Karpas-422 (cell line): ENCODE measurements around the gene PER1. TPM values are rescaled to one million over a fixed set of nuclear protein-coding genes. Genes with fewer than 3 reads are reported as not detected.

ENCODE experiments used
- DNase-seq: peaks from one replicate; pipeline ENCODE4 v3.0.0-alpha.2; 2015
- H2AFZ ChIP-seq: fragments of 200-600 bp; sonication (generic); 2 replicates; pipeline ENCODE4 v1.6.1; 2014; ENCODE audit warnings: antibody characterized with exemption, low read length, mixed read lengths
- H3K27ac ChIP-seq: fragments of 200-600 bp; sonication (generic); 2 replicates; pipeline ENCODE4 v1.5.1; 2014; ENCODE audit warnings: mild to moderate bottlenecking, low read length, moderate library complexity
- H3K27me3 ChIP-seq: fragments of 200-600 bp; sonication (generic); 2 replicates; pipeline ENCODE4 v1.6.1; 2014; ENCODE audit warnings: low read length, mixed read lengths
- H3K36me3 ChIP-seq: fragments of 200-600 bp; sonication (generic); 2 replicates; pipeline ENCODE4 v1.6.1; 2014; ENCODE audit warnings: low read length, mixed read lengths; ENCODE audit not compliant: insufficient read depth
- H3K4me1 ChIP-seq: fragments of 200-600 bp; sonication (generic); 2 replicates; pipeline ENCODE4 v1.6.1; 2014; ENCODE audit warnings: mild to moderate bottlenecking, low read length, mixed read lengths
- H3K4me2 ChIP-seq: fragments of 200-600 bp; sonication (generic); 2 replicates; pipeline ENCODE4 v1.6.1; 2014; ENCODE audit warnings: low read length, low read depth, mild to moderate bottlenecking; ENCODE audit not compliant: poor library complexity, severe bottlenecking
- H3K4me3 ChIP-seq: fragments of 200-600 bp; sonication (generic); 2 replicates; pipeline ENCODE4 v1.5.1; 2014; ENCODE audit warnings: mild to moderate bottlenecking, antibody characterized with exemption, low read length, mixed read lengths
- H3K79me2 ChIP-seq: fragments of 200-600 bp; sonication (generic); 2 replicates; pipeline ENCODE4 v1.6.1; 2014; ENCODE audit warnings: mild to moderate bottlenecking, low read length, mixed read lengths
- H3K9ac ChIP-seq: fragments of 200-600 bp; sonication (generic); 2 replicates; pipeline ENCODE4 v1.6.0; 2014; ENCODE audit warnings: low read length
- H3K9me2 ChIP-seq: fragments of 200-600 bp; sonication (generic), shearing (Covaris generic); replicated peaks from 2 replicates; pipeline ENCODE4 v1.6.0; 2014; ENCODE audit warnings: mild to moderate bottlenecking, low read length, moderate library complexity; ENCODE audit not compliant: insufficient read depth
- H3K9me3 ChIP-seq: fragments of 300-700, 200-600 bp; sonication (generic); 2 replicates; pipeline ENCODE4 v1.6.1; 2014; ENCODE audit warnings: low read length, mixed read lengths
- H4K20me1 ChIP-seq: fragments of 200-600 bp; sonication (generic); 2 replicates; pipeline ENCODE4 v1.6.1; 2014; ENCODE audit warnings: mild to moderate bottlenecking, antibody characterized with exemption, low read length, low read depth; ENCODE audit not compliant: insufficient read depth
- total RNA-seq: library from RNA; depleted of rRNA; stranded (reverse); fragments of >200 nt; shearing (Covaris generic); gene quantifications from 2 replicates; pipeline ENCODE4 v1.2.3, GENCODE V29; 2014; ENCODE audit warnings: low replicate concordance

Gene PER1
- total RNA-seq, 1 experiment from 2014 or later, result 24.0 TPM

- no peaks in the 10 kb centered on the region for H3K27me3 ChIP-seq
- H3K9ac ChIP-seq, result peak overlapping the region; percentile 74
- H3K36me3 ChIP-seq, result no peaks in the 10 kb centered on the region
- H3K4me1 ChIP-seq, result peaks cover 54% of the 10 kb centered on the region
- peak; percentile 94 for DNase-seq
- no peaks in the 10 kb centered on the region for H3K9me3 ChIP-seq
- no peaks in the 10 kb centered on the region for H3K9me2 ChIP-seq
- H3K4me2 ChIP-seq, result peak overlapping the region; percentile 100
- H4K20me1 ChIP-seq, result no peaks in the 10 kb centered on the region
- H3K79me2 ChIP-seq, result no peaks in the 10 kb centered on the region
- H2AFZ ChIP-seq, result peak overlapping the region; percentile 84
- H3K4me3 ChIP-seq, result peak overlapping the region; percentile 76
- peak overlapping the region; percentile 78 for H3K27ac ChIP-seq
Observed at GRCh38 chr17:8118769-8119580, 33.2 kb downstream of the PER1 start.

GRCh38 chr17:8117980-8118768, 34.0 kb downstream of the PER1 start, which contains the start of gene ALOXE3:
TSS of gene ALOXE3 (minus strand) at chr17:8118514. CDS start at chr17:8117990, 524 bp downstream.
- peak within 1 kb of the TSS; percentile 74 for H3K9ac ChIP-seq
- no peaks in the 10 kb centered on the region for H3K27me3 ChIP-seq
- H4K20me1 ChIP-seq, result no peaks in the 10 kb centered on the region

GRCh38 chr17:8117367-8117979, 34.7 kb downstream of the PER1 start:
- H3K27ac ChIP-seq, result no peak overlapping the region
- H3K4me3 ChIP-seq, result peak overlapping the region; percentile 76; the same call in 1 of the 2 replicates
- H3K9ac ChIP-seq, result no peak overlapping the region
- no peaks in the 10 kb centered on the region for H3K27me3 ChIP-seq
- peaks cover 39% of the 10 kb centered on the region for H3K4me1 ChIP-seq
- H3K79me2 ChIP-seq, result no peaks in the 10 kb centered on the region
- no peak for DNase-seq
- H3K9me3 ChIP-seq, result no peaks in the 10 kb centered on the region
- no peak overlapping the region for H2AFZ ChIP-seq
- peak overlapping the region; percentile 100 for H3K4me2 ChIP-seq
- H3K36me3 ChIP-seq, result no peaks in the 10 kb centered on the region
- H4K20me1 ChIP-seq, result no peaks in the 10 kb centered on the region
- no peaks in the 10 kb centered on the region for H3K9me2 ChIP-seq

More at GRCh38 chr17:8117980-8118768, 34.0 kb downstream of the PER1 start, which contains the start of gene ALOXE3:
- peak within 1 kb of the TSS; percentile 78 for H3K27ac ChIP-seq
- H3K79me2 ChIP-seq, result no peaks in the 10 kb centered on the region
- peaks cover 46% of the 10 kb centered on the region for H3K4me1 ChIP-seq
- no peak for DNase-seq
- peak within 1 kb of the TSS; percentile 100 for H3K4me2 ChIP-seq
- H3K9me3 ChIP-seq, result no peaks in the 10 kb centered on the region
- peak within 1 kb of the TSS; percentile 84 for H2AFZ ChIP-seq
- H3K36me3 ChIP-seq, result no peaks in the 10 kb centered on the region
- H3K4me3 ChIP-seq, result peak within 1 kb of the TSS; percentile 76
- H3K9me2 ChIP-seq, result no peaks in the 10 kb centered on the region

GRCh38 chr17:8116776-8117175, 35.4 kb downstream of the PER1 start:
- H3K27me3 ChIP-seq, result no peaks in the 10 kb centered on the region
- no peak overlapping the region for H3K27ac ChIP-seq
- no peak overlapping the region for H3K4me3 ChIP-seq
- no peak overlapping the region for H3K4me2 ChIP-seq
- no peak overlapping the region for H2AFZ ChIP-seq
- H3K4me1 ChIP-seq, result peaks cover 33% of the 10 kb centered on the region
- H3K9me2 ChIP-seq, result no peaks in the 10 kb centered on the region
- no peak for DNase-seq
- H3K9ac ChIP-seq, result no peak overlapping the region
- no peaks in the 10 kb centered on the region for H3K79me2 ChIP-seq
- H4K20me1 ChIP-seq, result no peaks in the 10 kb centered on the region
- H3K9me3 ChIP-seq, result no peaks in the 10 kb centered on the region
- H3K36me3 ChIP-seq, result no peaks in the 10 kb centered on the region

GRCh38 chr17:8110907-8111306, 41.3 kb downstream of the PER1 start:
- Histone ChIP-seq H3K9ac (no peak overlapping the region), H3K4me3 (no peak overlapping the region), H3K4me2 (no peak overlapping the region), H2AFZ (no peak overlapping the region), H3K27ac (no peak overlapping the region), H3K4me1 (no peaks in the 10 kb centered on the region), H3K79me2 (no peaks in the 10 kb centered on the region), H3K27me3 (no peaks in the 10 kb centered on the region), H3K36me3 (no peaks in the 10 kb centered on the region), H3K9me2 (no peaks in the 10 kb centered on the region), H4K20me1 (no peaks in the 10 kb centered on the region), H3K9me3 (no peaks in the 10 kb centered on the region)
- no peak for DNase-seq

- Histone ChIP-seq H3K27ac (no peak overlapping the region), H2AFZ (no peak overlapping the region), H3K9me2 (no peaks in the 10 kb centered on the region), H3K9me3 (no peaks in the 10 kb centered on the region), H3K36me3 (no peaks in the 10 kb centered on the region), H4K20me1 (no peaks in the 10 kb centered on the region), H3K79me2 (no peaks in the 10 kb centered on the region), H3K4me1 (no peaks in the 10 kb centered on the region), H3K4me3 (no peak overlapping the region), H3K27me3 (no peaks in the 10 kb centered on the region), H3K9ac (no peak overlapping the region), H3K4me2 (no peak overlapping the region)
- DNase-seq, result no peak
Observed at GRCh38 chr17:8110456-8110804, 41.8 kb downstream of the PER1 start.

- no peak overlapping the region for H3K9ac ChIP-seq
- no peak overlapping the region for H3K27ac ChIP-seq
- DNase-seq, result peak; percentile 89
- H4K20me1 ChIP-seq, result no peaks in the 10 kb centered on the region
- no peak overlapping the region for H3K4me3 ChIP-seq
- H3K36me3 ChIP-seq, result no peaks in the 10 kb centered on the region
- no peaks in the 10 kb centered on the region for H3K79me2 ChIP-seq
- H3K9me2 ChIP-seq, result no peaks in the 10 kb centered on the region
- no peak overlapping the region for H3K4me2 ChIP-seq
- H3K27me3 ChIP-seq, result no peaks in the 10 kb centered on the region
- H2AFZ ChIP-seq, result no peak overlapping the region
- no peaks in the 10 kb centered on the region for H3K4me1 ChIP-seq
- H3K9me3 ChIP-seq, result no peaks in the 10 kb centered on the region
Observed at GRCh38 chr17:8109661-8110455, 42.3 kb downstream of the PER1 start.
